Erythroblast (primary cell): Measurements from ENCODE around the gene ICA1L.

ENCODE experiments used
- GATA1 ChIP-seq: IDR thresholded peaks from 2 replicates; pipeline ENCODE4 v1.6.1; 2011; ENCODE audit warnings: low read depth, mild to moderate bottlenecking, control low read depth, low read length, moderate library complexity
- POLR2A ChIP-seq: IDR thresholded peaks from 2 replicates; pipeline ENCODE4 v1.6.1; 2011; ENCODE audit warnings: mild to moderate bottlenecking, low read length

DNA sequence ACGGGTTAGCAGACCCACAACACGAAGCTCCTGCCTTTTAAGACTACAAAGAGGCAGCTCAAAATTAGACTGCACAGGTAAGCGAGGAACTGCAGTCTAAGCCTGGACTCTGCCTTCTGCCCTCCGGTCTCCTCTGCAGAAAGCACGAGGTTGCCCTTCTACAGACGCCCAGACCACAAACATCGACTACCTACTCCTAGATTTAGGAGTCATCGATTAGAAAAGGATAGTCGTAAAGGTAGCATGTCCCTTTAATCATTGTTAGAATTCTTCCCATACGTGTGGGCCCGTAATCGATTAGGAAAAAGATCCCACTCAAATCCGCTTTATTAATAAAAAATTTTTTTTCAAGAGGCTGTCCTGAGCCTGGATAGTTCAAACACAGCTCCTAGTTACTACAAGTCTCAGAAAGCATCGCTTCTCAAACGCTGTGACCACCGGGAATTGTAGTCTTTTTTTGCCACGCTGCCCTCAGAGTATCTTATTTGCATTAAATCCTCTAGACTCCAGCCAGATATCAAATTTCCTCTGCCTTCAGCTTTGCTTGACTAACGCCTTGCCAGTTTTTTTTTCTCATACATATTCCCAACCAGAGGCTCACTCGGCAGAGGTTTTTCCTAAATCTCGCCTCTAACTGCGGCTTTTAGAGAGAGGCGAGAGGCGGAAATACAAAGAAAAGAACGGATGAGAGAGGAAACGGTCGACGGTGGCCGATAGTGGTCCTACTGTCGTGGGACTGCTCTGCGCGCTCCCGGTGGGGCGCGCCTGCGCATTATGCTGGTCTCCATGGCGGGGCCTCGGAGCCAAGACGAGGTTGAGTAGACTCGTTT is 40.2 kb upstream of the ICA1L start, which contains the start of the genes CARF and WDR12:
- peak; percentile 40 for TF ChIP-seq POLR2A
- TF ChIP-seq GATA1 = no peak
